Measurements from ENCODE around the gene MEP1B.
"Not testable (repeated sequence)": the region's sequence is repeated elsewhere in the genome, so short reads cannot be mapped to it uniquely, and the experiment has no call there.

Gene MEP1B

DNA sequence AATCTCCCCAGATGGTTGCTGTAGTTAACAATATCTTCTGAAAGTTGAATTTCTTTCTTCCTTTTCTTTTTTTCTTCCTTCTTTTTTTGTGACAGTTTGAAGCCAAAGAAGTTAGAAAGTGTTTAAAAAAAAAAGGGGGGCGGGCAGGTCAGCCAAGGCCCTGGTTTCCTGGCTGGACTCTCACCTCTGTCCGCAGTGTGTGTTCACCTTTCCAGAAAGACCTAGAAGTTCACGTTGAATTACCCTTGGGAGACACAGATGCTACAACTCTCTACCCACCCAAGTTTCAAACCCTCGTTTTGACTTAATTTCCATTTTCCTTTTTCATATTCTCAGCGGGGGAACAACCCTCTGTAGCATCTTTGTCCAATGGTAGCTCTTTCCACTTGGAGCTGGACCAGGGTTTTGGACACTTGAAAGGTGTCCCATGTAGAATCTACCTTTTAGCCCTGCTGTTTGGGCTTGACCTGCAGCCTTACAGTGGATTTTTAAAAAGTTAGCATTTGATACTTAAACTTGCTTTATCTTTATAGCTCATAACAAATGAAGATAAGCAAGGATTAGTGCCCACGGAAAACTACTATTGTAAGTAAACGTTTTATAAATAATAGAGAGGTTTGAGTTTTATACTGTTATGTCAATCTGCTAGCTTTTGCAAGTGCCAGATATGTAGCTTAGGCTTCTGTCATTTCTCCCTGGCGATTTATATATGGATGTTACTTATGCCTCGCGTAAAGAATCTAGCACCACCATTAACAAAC is 20.0 kb downstream of the MEP1B start:
- no peak for DNase-seq (ENCODE audit: low read depth in 2 of 2)

DNA sequence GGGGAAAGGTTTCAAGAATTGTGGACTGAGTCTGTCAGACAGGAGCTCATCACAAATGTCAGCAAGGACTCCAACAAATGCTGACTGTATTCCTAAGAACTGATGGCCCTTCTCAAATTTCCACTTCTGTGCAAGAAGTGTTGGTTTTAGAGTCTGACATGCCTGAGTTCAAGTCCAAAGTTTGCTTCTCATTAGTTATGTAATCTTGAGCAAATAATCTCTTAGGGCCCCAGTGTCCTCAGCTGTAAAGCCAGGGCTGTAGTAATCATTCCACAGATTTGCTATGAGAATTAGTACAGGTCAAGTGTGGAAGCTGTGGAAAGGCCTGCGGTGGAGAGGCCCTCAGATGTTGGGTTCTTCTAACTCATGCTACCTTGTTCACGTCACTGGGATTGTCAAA is 23.9 kb downstream of the MEP1B start:
- no peak for DNase-seq (ENCODE audit: low read depth in 2 of 2)

DNA sequence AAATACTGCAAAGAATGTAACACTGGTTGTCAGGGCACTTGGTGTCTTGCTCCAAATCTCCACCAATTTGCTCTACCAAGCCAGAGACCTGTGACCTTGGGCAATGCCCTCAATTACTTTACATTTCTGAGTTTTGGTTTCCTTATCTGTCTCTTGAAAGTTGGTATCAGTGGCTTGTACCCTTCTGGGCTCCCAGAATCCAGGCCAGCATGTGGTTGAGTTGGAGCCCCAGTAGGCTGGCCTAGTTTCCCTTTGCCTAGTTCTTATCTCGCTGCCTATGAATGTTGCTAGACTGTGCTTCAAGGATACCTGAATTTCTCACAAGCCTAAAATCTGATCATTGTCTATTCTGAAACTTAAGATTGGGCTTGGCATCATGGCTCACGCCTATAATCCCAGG is 26.6 kb downstream of the MEP1B start:
- no peak for DNase-seq (ENCODE audit: low read depth in 2 of 2)

DNA sequence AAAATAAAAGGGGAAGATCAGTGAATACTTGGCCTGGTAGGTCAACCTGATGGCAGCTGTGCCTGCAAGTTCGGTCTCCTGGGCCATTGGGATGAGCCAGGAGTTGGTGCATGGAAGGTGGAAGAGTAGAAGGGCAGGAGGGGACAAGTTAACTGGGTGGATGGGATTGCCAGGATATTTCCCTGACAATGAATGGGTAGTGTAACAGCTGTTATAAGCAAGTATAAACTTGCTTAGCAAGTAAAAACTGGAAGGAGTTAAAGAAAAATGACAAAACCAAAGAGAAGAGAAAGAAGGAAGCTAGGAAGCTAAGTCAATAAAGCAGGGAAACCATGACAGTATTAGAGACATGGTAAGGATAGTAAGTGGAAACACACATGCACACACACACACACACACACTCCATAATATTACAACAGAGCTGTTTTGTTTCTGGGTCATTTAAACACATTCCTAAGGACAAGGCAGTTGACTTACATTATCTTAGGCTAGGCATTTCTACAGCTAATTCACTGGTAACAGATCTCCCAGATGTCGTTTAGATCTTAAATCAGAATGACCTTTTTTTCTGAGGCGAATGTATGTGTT is 29.7 kb downstream of the MEP1B start:
- DNase-seq (ENCODE audit: low read depth in 2 of 2) = no peak

DNA sequence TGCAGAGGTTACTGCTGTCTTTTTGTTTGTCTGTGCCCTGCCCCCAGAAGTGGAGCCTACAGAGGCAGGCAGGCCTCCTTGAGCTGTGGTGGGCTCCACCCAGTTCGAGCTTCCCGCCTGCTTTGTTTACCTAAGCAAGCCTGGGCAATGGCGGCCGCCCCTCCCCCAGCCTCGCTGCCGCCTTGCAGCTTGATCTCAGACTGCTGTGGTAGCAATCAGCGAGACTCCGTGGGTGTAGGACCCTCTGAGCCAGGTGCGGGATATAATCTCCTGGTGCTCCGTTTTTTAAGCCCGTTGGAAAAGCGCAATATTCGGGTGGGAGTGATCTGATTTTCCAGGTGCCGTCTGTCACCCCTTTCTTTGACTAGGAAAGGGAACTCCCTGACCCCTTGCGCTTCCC is 43.5 kb downstream of the MEP1B start:
- DNase-seq (ENCODE audit: low read depth in 2 of 2) = not testable (repeated sequence)

DNA sequence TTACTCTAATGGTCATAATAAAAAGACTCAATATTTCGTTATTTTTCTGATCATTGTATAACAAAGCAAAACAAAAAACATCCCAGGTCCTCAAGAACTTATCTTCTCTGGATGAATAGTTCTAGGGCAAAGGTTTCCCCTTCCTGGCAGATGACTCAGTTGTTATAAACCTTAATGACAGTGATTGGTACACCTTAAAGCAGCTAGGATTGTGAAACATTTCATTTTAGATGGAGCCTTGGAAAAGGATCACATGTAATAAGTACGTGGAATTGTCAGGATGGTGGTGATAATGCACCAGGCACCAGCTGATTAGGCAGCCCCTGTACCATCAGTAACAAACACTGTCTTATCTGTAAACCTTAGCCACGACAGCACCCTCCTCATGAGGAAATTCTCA is 47.2 kb downstream of the MEP1B start:
- DNase-seq (ENCODE audit: low read depth in 2 of 2) = no peak

DNA sequence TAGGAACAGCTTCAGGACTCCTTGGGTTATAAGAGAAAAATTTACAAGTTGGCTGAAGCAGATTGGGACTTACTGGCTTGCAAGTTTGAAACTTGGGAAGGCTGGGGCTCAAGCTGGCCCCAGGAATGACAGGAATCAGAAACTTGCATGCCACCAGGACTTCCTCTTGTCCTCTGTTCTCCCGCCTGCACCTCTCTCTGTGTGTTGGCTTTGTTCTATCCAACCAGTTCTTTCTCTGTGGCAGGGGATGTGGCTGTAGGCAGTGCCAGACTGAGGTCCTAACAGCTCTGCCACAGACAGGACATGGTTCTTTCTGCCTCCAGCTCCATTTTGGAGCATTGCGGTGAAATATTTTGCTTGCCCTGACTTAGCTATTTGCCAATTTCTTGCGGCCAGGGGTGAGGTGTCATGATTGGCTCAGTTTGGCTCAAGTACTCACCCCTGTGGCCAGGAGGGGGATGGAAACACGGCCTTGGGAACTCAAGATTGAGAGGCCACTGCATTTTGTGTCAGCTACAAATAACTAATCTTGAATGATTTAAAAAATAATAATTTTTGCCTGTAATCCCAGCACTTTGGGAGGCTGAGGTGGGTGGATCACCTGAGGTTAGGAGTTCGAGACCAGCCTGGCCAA is 48.9 kb downstream of the MEP1B start:
- no peak for DNase-seq (ENCODE audit: low read depth in 2 of 2)

DNA sequence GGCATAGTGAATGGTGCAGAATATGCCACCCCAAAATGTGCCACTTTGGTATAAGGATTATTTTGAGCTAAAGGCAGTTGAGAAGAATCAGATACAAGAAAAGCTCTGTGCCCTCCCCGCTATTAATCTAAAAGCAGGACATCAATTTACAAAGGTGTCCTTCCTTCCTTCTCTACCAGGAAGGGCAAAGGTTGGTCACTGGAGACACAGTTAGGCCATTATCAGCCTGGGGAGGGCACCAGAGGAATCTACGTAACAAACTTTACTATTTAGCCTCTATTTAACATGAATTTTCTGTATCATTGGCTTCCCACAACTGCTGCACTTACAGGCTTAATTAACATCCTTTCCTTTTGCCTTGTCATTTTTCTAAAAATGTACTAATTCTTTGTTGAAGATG is 52.6 kb downstream of the MEP1B start:
- no peak for DNase-seq (ENCODE audit: low read depth in 2 of 2)

DNA sequence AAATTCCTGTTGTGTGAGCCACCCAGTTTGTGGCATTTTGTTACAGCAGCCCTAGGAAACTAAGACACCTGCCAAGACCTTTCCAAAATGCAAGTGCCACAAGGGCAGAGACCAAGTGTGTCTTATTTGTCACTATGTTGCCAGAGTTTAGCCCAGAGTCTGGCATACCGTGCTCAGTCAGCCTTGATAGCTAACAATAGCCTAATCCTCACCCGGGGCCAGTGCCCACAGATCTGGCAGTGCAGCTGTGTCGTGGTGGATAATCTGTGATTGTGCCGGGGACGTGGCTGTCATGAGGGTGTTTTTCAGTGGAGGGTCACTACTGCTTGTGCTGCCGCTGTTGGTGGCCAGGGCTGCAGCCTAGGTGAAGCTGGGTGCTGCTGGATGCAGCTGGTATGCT is 53.5 kb downstream of the MEP1B start:
- DNase-seq (ENCODE audit: low read depth in 2 of 2) = no peak

DNA sequence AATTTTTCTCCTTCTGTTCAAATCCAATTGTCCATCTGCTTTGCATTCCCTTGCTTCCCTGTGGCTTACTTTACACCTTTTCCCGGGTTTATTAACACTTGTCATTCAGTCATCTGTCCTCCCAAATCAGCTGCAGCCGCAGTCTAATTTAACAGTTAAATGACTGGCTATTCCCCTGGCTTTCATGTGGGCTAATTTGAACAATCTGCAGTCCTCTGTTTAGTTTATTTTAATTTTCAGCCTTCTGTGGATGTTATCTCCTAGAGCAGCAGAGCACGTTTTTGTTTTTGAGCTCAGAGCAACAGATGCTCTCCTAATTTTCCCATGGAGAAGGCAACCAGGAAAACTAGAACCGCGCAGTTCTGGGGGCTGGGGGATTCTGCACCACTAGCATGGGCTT is 55.0 kb downstream of the MEP1B start:
- DNase-seq (ENCODE audit: low read depth in 2 of 2) = no peak

DNA sequence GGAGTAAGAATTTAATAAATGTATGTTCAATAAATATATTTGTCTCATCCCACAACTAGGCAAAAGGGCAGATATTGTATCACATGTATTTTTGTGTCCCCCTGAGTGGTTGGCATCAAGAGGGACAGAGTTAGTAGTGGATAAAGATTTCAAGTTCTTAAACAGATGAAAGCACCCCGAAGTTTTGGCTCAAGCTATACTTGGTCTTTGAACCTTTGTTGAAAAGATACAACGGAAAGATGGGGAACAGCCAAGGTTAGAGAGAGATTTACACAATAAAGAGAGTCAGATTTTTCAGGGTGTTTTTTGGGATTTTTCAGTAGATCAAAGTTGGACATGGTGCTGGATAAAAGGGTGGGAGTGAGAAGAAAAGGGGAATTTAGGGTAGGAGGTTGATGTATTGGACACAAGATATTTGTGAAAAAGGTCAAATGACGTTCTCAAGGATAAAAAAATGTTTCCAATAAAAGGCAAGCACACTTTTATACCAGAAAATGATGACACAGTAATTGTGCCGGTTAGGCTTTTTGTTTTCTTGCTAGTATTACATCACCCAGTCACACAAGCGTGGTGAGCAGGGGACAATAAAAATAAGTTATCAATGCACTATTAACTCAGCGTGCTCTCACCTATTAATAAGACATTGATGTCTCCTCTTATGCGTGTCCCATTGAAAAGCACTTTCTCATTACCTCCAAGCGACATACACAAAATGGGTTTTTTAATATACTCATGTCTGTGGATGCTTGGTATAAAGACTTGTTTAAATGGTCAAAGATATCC is 59.5 kb downstream of the MEP1B start:
- DNase-seq (ENCODE audit: low read depth in 2 of 2) = no peak

DNA sequence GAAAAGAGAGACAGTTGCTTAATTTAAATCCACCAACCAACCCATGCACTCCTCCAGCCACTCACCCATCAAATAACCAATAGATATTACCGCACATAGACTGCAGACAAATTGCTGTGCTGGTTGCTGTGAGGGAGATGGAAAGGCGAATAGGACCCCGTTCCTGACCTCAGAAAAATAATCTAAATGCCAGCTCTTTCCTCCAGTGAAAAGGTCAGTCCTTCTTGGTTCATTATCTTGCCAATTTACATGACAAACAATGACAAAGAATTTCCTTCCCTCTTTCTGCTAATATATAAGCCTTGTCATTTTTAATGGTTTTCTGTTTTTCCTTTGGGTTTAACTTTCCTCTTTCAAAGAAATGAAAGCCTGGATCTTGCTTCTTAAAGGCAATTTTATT is 61.6 kb downstream of the MEP1B start:
- no peak for DNase-seq (ENCODE audit: low read depth in 2 of 2)

DNA sequence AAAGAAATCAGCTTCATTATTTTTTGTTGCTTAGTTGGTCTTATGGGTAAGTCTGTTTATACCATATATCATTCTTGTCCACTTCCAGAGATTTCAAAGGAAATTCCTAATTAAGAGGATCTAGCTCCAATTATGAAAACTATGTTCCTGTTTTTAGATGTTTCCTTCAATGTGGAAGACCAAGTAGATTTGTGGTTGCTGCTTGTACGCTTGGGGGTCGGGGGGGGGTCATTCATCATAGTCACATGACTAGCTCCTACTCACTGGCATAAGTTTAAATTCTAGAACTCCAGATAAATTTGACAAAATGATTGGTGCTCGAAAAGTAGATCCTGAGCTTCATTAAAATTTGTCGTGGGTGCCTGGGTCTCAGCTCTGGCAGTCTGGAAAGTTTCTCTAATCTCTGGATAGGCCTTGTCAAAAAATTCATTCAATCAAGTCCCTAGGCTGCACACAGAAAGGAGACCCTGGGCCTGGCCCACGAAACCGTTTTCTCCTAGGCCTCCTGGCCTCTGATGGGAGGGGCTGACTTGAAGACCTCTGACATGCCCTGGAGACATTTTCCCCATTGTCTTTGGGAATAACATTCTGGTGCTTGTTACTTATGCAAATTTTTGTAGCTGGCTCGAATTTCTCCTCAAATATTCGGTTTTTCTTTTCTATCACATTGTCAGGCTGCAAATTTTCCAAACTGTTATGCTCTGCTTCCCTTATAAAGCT is 62.5 kb downstream of the MEP1B start:
- DNase-seq (ENCODE audit: low read depth in 2 of 2) = no peak

DNA sequence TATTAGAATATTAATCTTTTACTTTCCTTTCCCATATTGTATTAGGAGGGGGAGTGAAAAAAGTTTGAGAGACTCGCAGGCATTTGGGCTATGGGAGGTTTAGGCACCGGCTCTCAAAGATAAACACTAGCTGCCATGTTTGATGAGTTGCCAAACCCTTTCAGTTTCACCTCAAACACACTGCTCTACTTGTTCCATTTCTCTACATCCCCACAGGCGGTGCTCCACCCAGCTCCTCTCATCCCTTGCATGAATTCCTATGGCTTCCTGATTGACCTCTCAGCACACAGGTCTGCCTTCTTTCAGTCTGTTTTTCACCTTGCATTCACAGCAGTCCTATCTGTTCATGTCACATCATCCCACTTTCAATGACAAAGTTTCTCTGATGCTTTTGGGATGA is 65.7 kb downstream of the MEP1B start:
- no peak for DNase-seq (ENCODE audit: low read depth in 2 of 2)

DNA sequence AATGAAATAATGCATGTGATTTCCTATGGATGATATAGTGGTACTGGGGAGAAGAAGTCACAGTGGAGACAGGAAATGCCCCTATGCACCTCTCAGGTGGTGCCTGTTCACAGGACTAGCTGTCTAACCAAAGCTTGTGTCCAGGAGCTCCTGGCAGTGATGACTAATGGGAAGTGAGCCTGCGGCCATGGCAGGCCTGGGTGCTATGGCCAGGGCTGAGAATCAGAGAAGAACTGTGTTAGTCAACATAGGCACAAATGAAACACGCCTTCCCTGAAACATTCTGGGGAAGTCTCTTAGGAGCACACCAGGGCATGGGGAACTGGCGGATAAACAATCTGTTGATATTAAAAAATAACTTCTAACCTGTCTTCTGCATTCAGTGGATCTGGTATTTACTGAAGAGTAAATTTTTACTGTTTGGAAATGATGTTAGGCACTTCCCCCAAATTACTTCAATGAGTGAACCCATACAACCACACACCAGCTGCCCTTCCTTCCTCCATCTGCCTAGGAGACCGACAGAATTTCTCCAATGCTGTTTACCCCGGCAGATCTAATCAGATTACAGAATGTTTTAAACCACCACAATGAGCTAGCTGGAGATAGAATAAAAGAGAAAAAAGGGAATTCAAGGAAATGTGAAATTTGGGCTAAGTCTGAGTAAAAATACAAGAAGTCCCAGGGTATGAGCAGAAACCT is 67.4 kb downstream of the MEP1B start:
- DNase-seq (ENCODE audit: low read depth in 2 of 2) = no peak

DNA sequence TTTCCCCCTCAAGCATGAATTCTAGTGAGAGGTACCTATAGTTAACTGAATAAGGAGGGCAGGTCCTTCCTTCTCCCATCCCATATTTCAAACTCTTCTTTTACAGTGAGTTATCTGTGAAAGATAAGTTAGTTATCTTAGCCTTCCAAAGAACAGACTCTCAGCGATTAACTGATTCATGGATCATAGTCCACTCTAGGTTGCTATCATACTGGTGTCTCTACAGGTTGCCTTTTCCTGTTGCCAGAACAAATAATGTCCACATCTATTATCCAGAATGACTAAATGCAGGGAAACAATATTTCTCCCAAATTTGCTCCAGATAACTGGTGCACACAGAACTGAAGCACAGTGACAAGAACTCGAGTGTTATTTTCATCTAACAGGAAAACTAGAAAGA is 68.3 kb downstream of the MEP1B start:
- no peak for DNase-seq (ENCODE audit: low read depth in 2 of 2)

DNA sequence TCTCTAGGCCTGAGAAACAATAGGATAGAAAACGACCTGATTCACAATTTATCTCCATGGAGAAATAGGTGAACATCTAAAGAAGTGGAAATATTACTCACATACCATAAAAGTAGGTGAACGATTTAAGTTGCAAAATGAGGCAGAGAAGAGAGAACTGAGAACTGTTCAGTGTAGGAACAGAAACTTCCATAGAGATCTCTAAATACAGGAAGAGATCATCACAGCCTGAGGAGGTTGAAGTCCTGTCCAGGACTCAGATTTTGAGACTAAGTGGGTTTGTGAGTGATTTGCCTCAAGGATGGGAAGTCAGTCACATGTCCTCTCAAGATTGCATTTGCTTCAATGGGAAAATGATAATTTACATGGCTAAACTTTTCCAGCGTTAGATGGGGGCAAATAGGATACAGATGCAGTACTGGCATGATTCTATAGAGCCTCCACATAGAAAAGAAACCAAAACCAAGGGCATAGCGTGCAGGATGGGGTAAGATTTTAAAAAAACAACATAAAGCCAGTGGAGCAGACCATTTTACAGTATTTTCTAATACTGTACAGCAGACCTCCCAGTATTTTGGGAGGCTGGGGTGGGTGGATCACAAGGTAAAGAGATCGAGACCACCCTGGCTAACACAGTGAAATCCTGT is 68.8 kb downstream of the MEP1B start:
- no peak for DNase-seq (ENCODE audit: low read depth in 2 of 2)

DNA sequence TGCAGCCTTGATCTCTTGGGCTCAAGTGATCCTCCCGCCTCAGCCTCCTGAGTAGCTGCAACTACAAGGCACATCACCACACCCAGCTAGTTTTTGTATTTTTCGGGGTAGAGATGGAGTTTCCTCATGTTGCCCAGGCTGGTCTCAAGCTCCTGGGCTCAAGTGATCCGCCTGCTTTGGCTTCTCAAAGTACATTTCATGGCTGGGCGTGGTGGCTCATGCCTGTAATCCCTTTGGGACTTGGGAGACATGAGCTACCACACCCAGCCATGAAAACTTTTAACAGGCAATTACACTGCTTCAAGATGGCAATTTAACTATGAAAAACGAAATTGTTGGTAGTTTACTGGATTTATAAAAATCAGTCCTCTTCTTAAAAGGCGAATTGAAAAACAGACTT is 69.7 kb downstream of the MEP1B start:
- DNase-seq (ENCODE audit: low read depth in 2 of 2) = no peak

DNA sequence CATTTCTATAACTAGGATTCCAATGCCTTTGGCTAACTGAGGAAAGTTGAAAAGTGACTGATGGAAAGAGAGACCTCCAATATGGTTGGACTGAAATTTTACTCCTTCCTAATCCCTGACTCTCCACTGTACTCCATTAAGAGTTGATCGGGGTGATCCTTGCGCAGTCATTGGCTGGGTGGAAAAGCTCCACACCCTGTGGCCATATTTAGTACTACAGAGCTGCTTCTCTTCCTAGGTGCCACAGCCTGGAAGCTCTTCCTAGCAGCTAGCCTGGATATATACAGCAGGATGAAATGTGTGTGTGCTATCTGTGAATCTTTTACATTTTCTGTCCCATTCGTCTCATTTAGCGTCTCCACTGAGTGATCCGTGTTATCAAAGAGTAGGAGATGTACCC is 71.2 kb downstream of the MEP1B start:
- no peak for DNase-seq (ENCODE audit: low read depth in 2 of 2)

DNA sequence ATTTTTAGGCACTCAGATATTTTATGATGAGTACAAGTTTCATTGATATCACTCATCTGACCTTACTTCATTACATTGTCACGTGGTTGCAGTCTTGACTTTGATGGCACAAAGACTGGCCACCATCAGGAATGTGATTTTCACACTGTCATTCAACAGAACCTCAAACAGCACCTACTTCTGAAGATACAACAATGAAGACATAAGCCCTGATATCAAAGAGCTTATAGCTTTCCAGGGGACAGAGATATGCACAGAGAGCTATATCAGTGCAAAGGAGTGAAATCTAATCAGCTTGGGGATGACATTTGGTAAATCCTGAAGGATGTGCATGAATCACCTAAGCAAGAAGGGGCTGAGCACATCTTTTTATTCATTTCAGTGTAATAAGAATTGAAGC is 72.3 kb downstream of the MEP1B start:
- no peak for DNase-seq (ENCODE audit: low read depth in 2 of 2)

DNA sequence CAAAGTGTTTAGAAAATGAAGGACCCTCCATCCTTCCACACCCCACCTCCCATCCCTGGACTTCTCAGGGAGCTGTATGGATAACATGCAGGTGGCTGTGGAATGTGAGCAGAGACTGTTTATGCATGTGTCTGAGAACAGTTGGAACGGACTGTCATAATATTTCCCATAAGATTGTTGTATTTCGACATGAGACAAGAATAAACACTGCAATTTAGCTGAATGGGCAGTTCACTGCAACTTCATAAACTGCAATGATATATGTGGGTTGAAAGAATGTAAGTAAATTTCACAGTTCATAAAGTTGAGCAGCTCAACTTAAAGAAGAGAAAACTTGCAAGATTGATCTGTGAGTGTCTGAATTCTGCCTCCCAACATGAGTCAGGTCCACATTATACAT is 74.6 kb downstream of the MEP1B start:
- DNase-seq (ENCODE audit: low read depth in 2 of 2) = no peak

Data from stimulated activated CD4-positive, alpha-beta T cell treated with anti-CD3 and anti-CD28 coated beads, Interleukin-12 subunit alpha, Interleukin-12 subunit beta, amount 100 ng/mL, for 24 hours (primary cell).